CMK (cell line): Measurements from ENCODE around the gene SIK3.

Source experiments
- DNase-seq: peaks from one replicate; pipeline ENCODE4 v3.0.0-alpha.2; 2010; ENCODE audit warnings: low read depth

SIK3 gene

GRCh38 chr11:116793772-116794097 lies 304.5 kb downstream of the SIK3 start:
- no peak for DNase-seq
